HEK293 (cell line): ENCODE measurements around the gene ARMH3.

Experiments used
- CTCF ChIA-PET: fragments of 350-600 bp; formaldehyde crosslinking; extraction: SDS; loops from one replicate; lab custom pipeline; 2021; ENCODE audit warnings: antibody characterized with exemption; lab: Yijun Ruan, JAX
- POLR2A ChIA-PET: fragments of 300-600 bp; formaldehyde crosslinking; extraction: SDS; loops from one replicate; lab custom pipeline; 2020; ENCODE audit warnings: antibody characterized with exemption, inconsistent platforms; lab: Yijun Ruan, JAX
- H3K27ac ChIP-seq: fragments of 200-500 bp; sonication (Bioruptor generic); 2 replicates; pipeline ENCODE4 v1.5.1; 2014; ENCODE audit warnings: low read depth, low read length, control low read depth, inconsistent platforms; ENCODE audit errors: extremely low read depth
- H3K36me3 ChIP-seq, 2 experiments: fragments of 200-500 bp in 1 of 2; sonication (Bioruptor generic) in 1 of 2; 1 replicate in 1 of 2; 2 replicates in 1 of 2; pipeline ENCODE4 v1.5.1; 2014 to 2017; ENCODE audit warnings: inconsistent platforms in 2 of 2, low read length in 2 of 2; ENCODE audit not compliant: control insufficient read depth in 2 of 2, insufficient read depth in 1 of 2
- H3K4me1 ChIP-seq: fragments of 200-500 bp; sonication (Bioruptor generic); 2 replicates; pipeline ENCODE4 v1.5.1; 2014; ENCODE audit warnings: mild to moderate bottlenecking, low read length, inconsistent platforms; ENCODE audit not compliant: control insufficient read depth, insufficient read depth
- H3K4me3 ChIP-seq: 2 replicates; pipeline ENCODE4 v1.5.1; 2011; ENCODE audit warnings: low read depth, mild to moderate bottlenecking, control low read depth, low read length, moderate library complexity
- H3K9me3 ChIP-seq: fragments of 200-500 bp; sonication (Bioruptor generic); 2 replicates; pipeline ENCODE4 v1.5.1; 2014; ENCODE audit warnings: low read depth, low read length, inconsistent platforms; ENCODE audit not compliant: control insufficient read depth, insufficient read depth
- GLIS1 ChIP-seq: fragments of 450-650 bp; formaldehyde crosslinking; IDR thresholded peaks from 2 replicates; pipeline ENCODE4 v1.5.1; 2016; ENCODE audit warnings: missing biosample characterization, missing genetic modification characterization
- HOXA7 ChIP-seq: sonication (generic); formaldehyde crosslinking; IDR thresholded peaks from 2 replicates; pipeline ENCODE4 v1.8.1; 2022; ENCODE audit warnings: missing genetic modification reagents, borderline replicate concordance
- REPIN1 ChIP-seq: fragments of 450-650 bp; formaldehyde crosslinking; IDR thresholded peaks from 2 replicates; pipeline ENCODE4 v1.5.1; 2017; ENCODE audit warnings: missing biosample characterization, missing genetic modification characterization, low read depth
- YY2 ChIP-seq: fragments of 450-650 bp; formaldehyde crosslinking; IDR thresholded peaks from 2 replicates; pipeline ENCODE4 v1.5.1; 2016; ENCODE audit warnings: missing biosample characterization, missing genetic modification characterization
- ZBTB48 ChIP-seq: fragments of 450-650 bp; formaldehyde crosslinking; IDR thresholded peaks from 2 replicates; pipeline ENCODE4 v1.5.1; 2016; ENCODE audit warnings: missing biosample characterization, missing genetic modification characterization
- ZBTB7A ChIP-seq: fragments of 450-650 bp; formaldehyde crosslinking; IDR thresholded peaks from 2 replicates; pipeline ENCODE4 v1.5.1; 2016; ENCODE audit warnings: low read depth, missing biosample characterization, missing genetic modification characterization
- ZFP69B ChIP-seq: fragments of 450-650 bp; formaldehyde crosslinking; IDR thresholded peaks from 2 replicates; pipeline ENCODE4 v1.5.1; 2016; ENCODE audit warnings: missing biosample characterization, missing genetic modification characterization
- ZIC2 ChIP-seq: fragments of 450-650 bp; formaldehyde crosslinking; IDR thresholded peaks from 2 replicates; pipeline ENCODE4 v1.5.1; 2016; ENCODE audit warnings: missing biosample characterization, missing genetic modification characterization
- ZNF114 ChIP-seq: fragments of 450-650 bp; formaldehyde crosslinking; IDR thresholded peaks from 2 replicates; pipeline ENCODE4 v1.5.0; 2017; ENCODE audit warnings: missing biosample characterization, missing genetic modification characterization
- ZNF121 ChIP-seq: fragments of 450-650 bp; formaldehyde crosslinking; IDR thresholded peaks from 2 replicates; pipeline ENCODE4 v1.5.1; 2016; ENCODE audit warnings: missing biosample characterization, missing genetic modification characterization
- ZNF138 ChIP-seq: fragments of 450-650 bp; formaldehyde crosslinking; IDR thresholded peaks from 2 replicates; pipeline ENCODE4 v1.5.1; 2016; ENCODE audit warnings: missing biosample characterization, missing genetic modification characterization, borderline replicate concordance
- ZNF157 ChIP-seq: fragments of 450-650 bp; formaldehyde crosslinking; IDR thresholded peaks from 2 replicates; pipeline ENCODE4 v1.5.1; 2016; ENCODE audit warnings: missing biosample characterization, missing genetic modification characterization
- ZNF16 ChIP-seq: fragments of 450-650 bp; formaldehyde crosslinking; IDR thresholded peaks from 2 replicates; pipeline ENCODE4 v1.5.1; 2016; ENCODE audit warnings: low read depth, missing biosample characterization, missing genetic modification characterization
- ZNF341 ChIP-seq: fragments of 450-650 bp; formaldehyde crosslinking; IDR thresholded peaks from 2 replicates; pipeline ENCODE4; 2016; ENCODE audit warnings: low read depth, missing biosample characterization, missing genetic modification characterization
- ZNF354C ChIP-seq: fragments of 450-650 bp; formaldehyde crosslinking; IDR thresholded peaks from 2 replicates; pipeline ENCODE4 v1.5.1; 2016; ENCODE audit warnings: missing biosample characterization, missing genetic modification characterization, low read depth, borderline replicate concordance
- ZNF664 ChIP-seq: fragments of 450-650 bp; formaldehyde crosslinking; IDR thresholded peaks from 2 replicates; pipeline ENCODE4 v1.5.1; 2016; ENCODE audit warnings: missing biosample characterization, missing genetic modification characterization
- ZNF837 ChIP-seq: fragments of 450-650 bp; formaldehyde crosslinking; IDR thresholded peaks from 2 replicates; pipeline ENCODE4 v1.5.1; 2016; ENCODE audit warnings: missing biosample characterization, missing genetic modification characterization
- TF ChIP-seq, protein P1 (sequence below): fragments of 450-650 bp; formaldehyde crosslinking; IDR thresholded peaks from 2 replicates; pipeline ENCODE4 v1.5.1; 2016; ENCODE audit warnings: missing biosample characterization, missing genetic modification characterization
- TF ChIP-seq, protein P2 (sequence below): fragments of 450-650 bp; formaldehyde crosslinking; IDR thresholded peaks from 2 replicates; pipeline ENCODE4 v1.5.1; 2016; ENCODE audit warnings: missing biosample characterization, missing genetic modification characterization, low read depth
- TF ChIP-seq, protein P3 (sequence below): fragments of 450-650 bp; formaldehyde crosslinking; IDR thresholded peaks from 2 replicates; pipeline ENCODE4 v1.5.1; 2016; ENCODE audit warnings: missing biosample characterization, missing genetic modification characterization, borderline replicate concordance

ARMH3 gene

DNA sequence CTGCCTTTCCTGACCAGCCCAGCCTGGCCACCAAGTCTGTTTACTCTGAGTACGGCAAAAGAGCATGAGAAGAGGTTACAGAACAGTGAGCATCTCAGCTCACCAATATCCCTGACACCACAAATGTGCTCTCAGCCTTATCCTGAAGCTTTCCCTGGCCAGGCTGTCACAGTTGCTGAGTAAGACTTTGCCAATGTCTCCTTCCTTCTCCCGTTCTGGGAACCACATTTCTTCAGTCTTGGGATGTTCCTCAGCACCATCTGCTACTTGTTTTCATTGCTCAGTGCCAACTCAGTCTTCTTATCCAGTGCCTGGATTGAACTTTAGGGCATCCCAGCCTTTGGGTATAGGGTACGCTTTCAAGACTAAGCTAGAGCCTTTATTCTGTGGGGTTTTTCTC is 205.2 kb downstream of the ARMH3 start:
- H3K9me3 ChIP-seq, result no peaks in the 10 kb centered on the region
- no peak for TF ChIP-seq REPIN1 (tag by site-specific recombination)
- TF ChIP-seq GLIS1 (tag by site-specific recombination), result no peak
- TF ChIP-seq ZNF138, result no peak
- no peak for TF ChIP-seq ZBTB48 (tag by site-specific recombination)
- TF ChIP-seq ZNF157 (tag by site-specific recombination), result no peak
- TF ChIP-seq HOXA7 (CRISPR knock-in tag), result no peak
- no peak for TF ChIP-seq ZFP69B (tag by site-specific recombination)
- TF ChIP-seq ZNF341, result no peak
- TF ChIP-seq, protein P1, sequence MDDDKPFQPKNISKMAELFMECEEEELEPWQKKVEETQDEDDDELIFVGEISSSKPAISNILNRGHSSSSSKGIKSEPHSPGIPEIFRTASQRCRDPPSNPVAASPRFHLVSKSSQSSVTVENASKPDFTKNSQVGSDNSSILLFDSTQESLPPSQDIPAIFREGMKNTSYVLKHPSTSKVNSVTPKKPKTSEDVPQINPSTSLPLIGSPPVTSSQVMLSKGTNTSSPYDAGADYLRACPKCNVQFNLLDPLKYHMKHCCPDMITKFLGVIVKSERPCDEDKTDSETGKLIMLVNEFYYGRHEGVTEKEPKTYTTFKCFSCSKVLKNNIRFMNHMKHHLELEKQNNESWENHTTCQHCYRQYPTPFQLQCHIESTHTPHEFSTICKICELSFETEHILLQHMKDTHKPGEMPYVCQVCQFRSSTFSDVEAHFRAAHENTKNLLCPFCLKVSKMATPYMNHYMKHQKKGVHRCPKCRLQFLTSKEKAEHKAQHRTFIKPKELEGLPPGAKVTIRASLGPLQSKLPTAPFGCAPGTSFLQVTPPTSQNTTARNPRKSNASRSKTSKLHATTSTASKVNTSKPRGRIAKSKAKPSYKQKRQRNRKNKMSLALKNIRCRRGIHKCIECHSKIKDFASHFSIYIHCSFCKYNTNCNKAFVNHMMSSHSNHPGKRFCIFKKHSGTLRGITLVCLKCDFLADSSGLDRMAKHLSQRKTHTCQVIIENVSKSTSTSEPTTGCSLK (tag by site-specific recombination), result no peak
- TF ChIP-seq ZNF354C, result no peak
- TF ChIP-seq YY2 (tag by site-specific recombination), result no peak
- no peak for TF ChIP-seq ZNF114 (tag by site-specific recombination)
- TF ChIP-seq, protein P2, sequence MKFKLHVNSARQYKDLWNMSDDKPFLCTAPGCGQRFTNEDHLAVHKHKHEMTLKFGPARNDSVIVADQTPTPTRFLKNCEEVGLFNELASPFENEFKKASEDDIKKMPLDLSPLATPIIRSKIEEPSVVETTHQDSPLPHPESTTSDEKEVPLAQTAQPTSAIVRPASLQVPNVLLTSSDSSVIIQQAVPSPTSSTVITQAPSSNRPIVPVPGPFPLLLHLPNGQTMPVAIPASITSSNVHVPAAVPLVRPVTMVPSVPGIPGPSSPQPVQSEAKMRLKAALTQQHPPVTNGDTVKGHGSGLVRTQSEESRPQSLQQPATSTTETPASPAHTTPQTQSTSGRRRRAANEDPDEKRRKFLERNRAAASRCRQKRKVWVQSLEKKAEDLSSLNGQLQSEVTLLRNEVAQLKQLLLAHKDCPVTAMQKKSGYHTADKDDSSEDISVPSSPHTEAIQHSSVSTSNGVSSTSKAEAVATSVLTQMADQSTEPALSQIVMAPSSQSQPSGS (tag by site-specific recombination), result no peak
- no peak for TF ChIP-seq ZNF121 (tag by site-specific recombination)
- no peak for TF ChIP-seq ZNF16
- no peak for TF ChIP-seq ZBTB7A
- no peak for TF ChIP-seq ZNF664 (tag by site-specific recombination)
- TF ChIP-seq ZNF837 (tag by site-specific recombination), result no peak
- H3K36me3 ChIP-seq, result peaks cover 0 to 7% of the 10 kb centered on the region in 2 experiments; a peak in 2 of 3 replicates
- no peaks in the 10 kb centered on the region for H3K4me1 ChIP-seq
- ChIA-PET CTCF (interaction anchor here (0.7 to 4.1 kb wide), 4 partner anchors 10 to 222 kb away, joined by 3 to 21 read pairs (median 5); no protein-coding TSS in a partner anchor), POLR2A (interaction anchor here (0.7 kb wide), 1 partner anchor 112 kb away, joined by 3 read pairs; no protein-coding TSS in a partner anchor)
- no peak overlapping the region for H3K4me3 ChIP-seq
- H3K27ac ChIP-seq, result no peak overlapping the region

DNA sequence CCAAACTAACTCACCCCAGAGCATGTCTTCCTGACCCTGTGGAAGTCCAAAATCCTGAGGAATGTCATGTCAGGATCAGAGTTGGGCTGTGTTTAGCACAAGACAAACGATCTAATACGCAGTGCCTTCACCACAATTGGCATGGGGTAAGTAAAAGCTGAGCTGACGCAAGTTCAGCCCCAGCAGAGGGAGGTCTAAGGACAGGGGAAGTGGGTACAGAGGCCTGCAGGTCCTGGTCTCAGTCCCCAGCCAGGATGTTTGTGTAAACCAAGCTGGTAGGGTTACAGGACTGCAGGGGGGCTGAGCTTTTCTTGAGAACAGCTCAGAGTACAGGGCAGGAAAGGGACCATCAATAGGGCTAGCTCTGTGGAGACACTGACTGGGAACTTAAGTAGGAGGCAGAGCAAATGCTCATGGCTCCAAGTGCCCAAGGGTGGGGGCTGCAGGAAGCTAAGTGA is 207.1 kb downstream of the ARMH3 start:
- CTCF ChIA-PET, result interaction anchor here (0.6 to 4.4 kb wide), 6 partner anchors 8 to 783 kb away, joined by 3 to 25 read pairs (median 7); no protein-coding TSS in a partner anchor

More for the DNA sequence above, 207.1 kb downstream of the ARMH3 start:
- POLR2A ChIA-PET, result no interaction called here
- no peaks in the 10 kb centered on the region for H3K4me1 ChIP-seq
- TF ChIP-seq, protein P3, sequence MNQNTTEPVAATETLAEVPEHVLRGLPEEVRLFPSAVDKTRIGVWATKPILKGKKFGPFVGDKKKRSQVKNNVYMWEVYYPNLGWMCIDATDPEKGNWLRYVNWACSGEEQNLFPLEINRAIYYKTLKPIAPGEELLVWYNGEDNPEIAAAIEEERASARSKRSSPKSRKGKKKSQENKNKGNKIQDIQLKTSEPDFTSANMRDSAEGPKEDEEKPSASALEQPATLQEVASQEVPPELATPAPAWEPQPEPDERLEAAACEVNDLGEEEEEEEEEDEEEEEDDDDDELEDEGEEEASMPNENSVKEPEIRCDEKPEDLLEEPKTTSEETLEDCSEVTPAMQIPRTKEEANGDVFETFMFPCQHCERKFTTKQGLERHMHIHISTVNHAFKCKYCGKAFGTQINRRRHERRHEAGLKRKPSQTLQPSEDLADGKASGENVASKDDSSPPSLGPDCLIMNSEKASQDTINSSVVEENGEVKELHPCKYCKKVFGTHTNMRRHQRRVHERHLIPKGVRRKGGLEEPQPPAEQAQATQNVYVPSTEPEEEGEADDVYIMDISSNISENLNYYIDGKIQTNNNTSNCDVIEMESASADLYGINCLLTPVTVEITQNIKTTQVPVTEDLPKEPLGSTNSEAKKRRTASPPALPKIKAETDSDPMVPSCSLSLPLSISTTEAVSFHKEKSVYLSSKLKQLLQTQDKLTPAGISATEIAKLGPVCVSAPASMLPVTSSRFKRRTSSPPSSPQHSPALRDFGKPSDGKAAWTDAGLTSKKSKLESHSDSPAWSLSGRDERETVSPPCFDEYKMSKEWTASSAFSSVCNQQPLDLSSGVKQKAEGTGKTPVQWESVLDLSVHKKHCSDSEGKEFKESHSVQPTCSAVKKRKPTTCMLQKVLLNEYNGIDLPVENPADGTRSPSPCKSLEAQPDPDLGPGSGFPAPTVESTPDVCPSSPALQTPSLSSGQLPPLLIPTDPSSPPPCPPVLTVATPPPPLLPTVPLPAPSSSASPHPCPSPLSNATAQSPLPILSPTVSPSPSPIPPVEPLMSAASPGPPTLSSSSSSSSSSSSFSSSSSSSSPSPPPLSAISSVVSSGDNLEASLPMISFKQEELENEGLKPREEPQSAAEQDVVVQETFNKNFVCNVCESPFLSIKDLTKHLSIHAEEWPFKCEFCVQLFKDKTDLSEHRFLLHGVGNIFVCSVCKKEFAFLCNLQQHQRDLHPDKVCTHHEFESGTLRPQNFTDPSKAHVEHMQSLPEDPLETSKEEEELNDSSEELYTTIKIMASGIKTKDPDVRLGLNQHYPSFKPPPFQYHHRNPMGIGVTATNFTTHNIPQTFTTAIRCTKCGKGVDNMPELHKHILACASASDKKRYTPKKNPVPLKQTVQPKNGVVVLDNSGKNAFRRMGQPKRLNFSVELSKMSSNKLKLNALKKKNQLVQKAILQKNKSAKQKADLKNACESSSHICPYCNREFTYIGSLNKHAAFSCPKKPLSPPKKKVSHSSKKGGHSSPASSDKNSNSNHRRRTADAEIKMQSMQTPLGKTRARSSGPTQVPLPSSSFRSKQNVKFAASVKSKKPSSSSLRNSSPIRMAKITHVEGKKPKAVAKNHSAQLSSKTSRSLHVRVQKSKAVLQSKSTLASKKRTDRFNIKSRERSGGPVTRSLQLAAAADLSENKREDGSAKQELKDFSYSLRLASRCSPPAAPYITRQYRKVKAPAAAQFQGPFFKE (tag by site-specific recombination), result no peak
- TF ChIP-seq ZIC2 (tag by site-specific recombination) (peak; percentile 66), GLIS1 (tag by site-specific recombination) (peak; percentile 43), ZNF341 (peak; percentile 63; the same call in 1 of the 2 replicates)
- no peak overlapping the region for H3K27ac ChIP-seq
- H3K9me3 ChIP-seq, result no peaks in the 10 kb centered on the region
- H3K4me3 ChIP-seq, result no peak overlapping the region
- H3K36me3 ChIP-seq, result peaks cover 0 to 7% of the 10 kb centered on the region in 2 experiments; a peak in 1 of 3 replicates
